Measurements from ENCODE around the gene MSANTD2. TPM values are rescaled to one million over a fixed set of nuclear protein-coding genes. Genes with fewer than 3 reads are reported as not detected.

Gene MSANTD2
- total RNA-seq, 1 experiment from 2014 or later = 8.6 TPM

DNA sequence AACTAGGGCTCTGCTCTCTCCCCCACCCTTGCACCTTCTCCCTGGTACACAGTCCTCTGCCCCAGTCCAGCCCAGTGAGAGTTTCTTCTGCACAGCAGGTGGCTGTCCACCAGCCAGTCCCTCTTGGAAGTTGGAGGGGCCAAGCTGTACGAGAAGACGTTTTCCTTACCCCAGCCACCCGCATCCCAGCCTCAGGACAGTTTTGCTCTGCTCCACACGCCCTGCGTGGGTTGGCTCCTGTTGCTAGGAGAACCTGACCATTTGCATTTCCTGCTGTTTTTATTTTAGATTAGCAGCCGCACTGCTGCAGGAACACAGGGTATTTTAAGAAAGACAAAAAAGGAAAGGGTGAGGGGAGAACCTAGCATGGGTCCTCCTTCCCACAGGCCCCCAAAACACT lies 78.0 kb downstream of the MSANTD2 start:
- Histone ChIP-seq H3K9ac (ENCODE audit: low read length) (no peak overlapping the region), H4K20me1 (ENCODE audit: insufficient read depth) (no peaks in the 10 kb centered on the region), H3K36me3 (ENCODE audit: control insufficient read depth in 1 of 2, insufficient read depth in 2 of 2, low read length in 2 of 2) (no peaks in the 10 kb centered on the region), H3K9me2 (ENCODE audit: insufficient read depth) (no peaks in the 10 kb centered on the region), H2AFZ (ENCODE audit: low read depth, low read length, poor library complexity, severe bottlenecking) (no peak overlapping the region), H3K27me3 (ENCODE audit: insufficient read depth, low read length) (peaks cover 88% of the 10 kb centered on the region), H3K4me2 (ENCODE audit: low read length) (no peak overlapping the region), H3K4me3 (replicated peaks in 1 of 2; ENCODE audit: low read depth in 1 of 2, low read length in 2 of 2) (no peak overlapping the region), H3K27ac (ENCODE audit: low read depth, low read length) (no peak overlapping the region), H3K9me3 (ENCODE audit: control insufficient read depth in 1 of 2, insufficient read depth in 1 of 2, low read depth in 1 of 2, low read length in 2 of 2) (no peaks in the 10 kb centered on the region), H3K79me2 (ENCODE audit: insufficient read depth, low read length) (no peaks in the 10 kb centered on the region), H3K4me1 (ENCODE audit: control insufficient read depth in 1 of 2, insufficient read depth in 2 of 2, low read length in 2 of 2) (peaks cover 7 to 11% of the 10 kb centered on the region in 2 experiments; a peak in 3 of 4 replicates)
- CTCF ChIA-PET = no interaction called here
- no TSS peak for BruUV-seq (replicated peaks)
- ATAC-seq = no peak
- RAD21 ChIA-PET (ENCODE audit: low non-redundant PET in 1 of 2, low total read pairs in 2 of 2, uncharacterized antibody in 2 of 2, unreplicated experiment in 2 of 2) = no interaction called here
- POLR2A ChIA-PET = no interaction called here
- TF ChIP-seq YY1 (IDR thresholded peaks at IDR 0.05; ENCODE audit: extremely low read depth, insufficient replicate concordance, low read depth, low read length) = no peak
- TF ChIP-seq SRF (IDR thresholded peaks at IDR 0.05; ENCODE audit: low read depth) = no peak
- TF ChIP-seq TCF7L2 (IDR thresholded peaks at IDR 0.05; ENCODE audit: borderline replicate concordance, extremely low read depth, insufficient read depth, insufficient read length) = no peak
- TF ChIP-seq POLR2AphosphoS5 (IDR thresholded peaks at IDR 0.05; ENCODE audit: low read depth, low read length) = no peak
- no peak for TF ChIP-seq POLR2A (IDR thresholded peaks at IDR 0.05; ENCODE audit: borderline replicate concordance, extremely low read depth, insufficient read depth, insufficient read length)
- TF ChIP-seq RAD21 (IDR thresholded peaks at IDR 0.05; ENCODE audit: low read depth) = no peak
- no peak for TF ChIP-seq FOSL1 (IDR thresholded peaks at IDR 0.05; ENCODE audit: low read depth)
- no peak for TF ChIP-seq CEBPB (IDR thresholded peaks at IDR 0.05; ENCODE audit: low read depth)
- TF ChIP-seq JUND (IDR thresholded peaks at IDR 0.05) = no peak
- TF ChIP-seq SIN3A (IDR thresholded peaks at IDR 0.05; ENCODE audit: low read depth) = no peak
- TF ChIP-seq, protein P1, sequence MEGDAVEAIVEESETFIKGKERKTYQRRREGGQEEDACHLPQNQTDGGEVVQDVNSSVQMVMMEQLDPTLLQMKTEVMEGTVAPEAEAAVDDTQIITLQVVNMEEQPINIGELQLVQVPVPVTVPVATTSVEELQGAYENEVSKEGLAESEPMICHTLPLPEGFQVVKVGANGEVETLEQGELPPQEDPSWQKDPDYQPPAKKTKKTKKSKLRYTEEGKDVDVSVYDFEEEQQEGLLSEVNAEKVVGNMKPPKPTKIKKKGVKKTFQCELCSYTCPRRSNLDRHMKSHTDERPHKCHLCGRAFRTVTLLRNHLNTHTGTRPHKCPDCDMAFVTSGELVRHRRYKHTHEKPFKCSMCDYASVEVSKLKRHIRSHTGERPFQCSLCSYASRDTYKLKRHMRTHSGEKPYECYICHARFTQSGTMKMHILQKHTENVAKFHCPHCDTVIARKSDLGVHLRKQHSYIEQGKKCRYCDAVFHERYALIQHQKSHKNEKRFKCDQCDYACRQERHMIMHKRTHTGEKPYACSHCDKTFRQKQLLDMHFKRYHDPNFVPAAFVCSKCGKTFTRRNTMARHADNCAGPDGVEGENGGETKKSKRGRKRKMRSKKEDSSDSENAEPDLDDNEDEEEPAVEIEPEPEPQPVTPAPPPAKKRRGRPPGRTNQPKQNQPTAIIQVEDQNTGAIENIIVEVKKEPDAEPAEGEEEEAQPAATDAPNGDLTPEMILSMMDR (IDR thresholded peaks at IDR 0.05 in 2 of 3, conservative IDR thresholded peaks at IDR 0.05 in 1 of 3; ENCODE audit: borderline replicate concordance in 1 of 3, insufficient read depth in 1 of 3, low read depth in 2 of 3, low read length in 2 of 3) = no peak
- TF ChIP-seq, protein P2, sequence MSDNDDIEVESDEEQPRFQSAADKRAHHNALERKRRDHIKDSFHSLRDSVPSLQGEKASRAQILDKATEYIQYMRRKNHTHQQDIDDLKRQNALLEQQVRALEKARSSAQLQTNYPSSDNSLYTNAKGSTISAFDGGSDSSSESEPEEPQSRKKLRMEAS (IDR thresholded peaks at IDR 0.05) = no peak
- TF ChIP-seq EGR1 (IDR thresholded peaks at IDR 0.05; ENCODE audit: low read depth) = no peak
- DNase-seq (ENCODE audit: low read depth, low spot score) = no peak
- intact Hi-C loops (cut with micrococcal nuclease) = no loop called here

Measured in HCT116 (cell line).